ENCODE measurements around the gene MIAT.

The MIAT gene

DNA sequence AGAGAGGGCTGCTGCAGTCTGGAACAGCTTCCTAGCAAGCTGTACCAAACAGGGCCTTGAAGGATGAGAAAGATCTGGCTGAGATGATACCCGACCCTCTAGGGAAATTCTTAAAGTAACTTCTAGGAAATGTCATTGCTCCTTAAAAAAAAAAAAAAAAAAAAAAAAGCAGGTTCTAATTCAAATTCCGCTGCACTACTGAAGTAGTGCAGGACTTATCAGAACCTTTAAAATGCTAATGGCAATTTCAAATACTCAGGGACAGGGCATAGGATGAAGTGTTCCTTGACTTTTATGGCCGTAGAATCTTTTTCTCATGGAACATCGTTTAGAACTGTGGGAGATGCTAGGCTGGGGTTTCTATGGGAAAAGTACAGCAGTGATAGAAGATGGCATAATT, 13.1 kb downstream of the MIAT start:
- no peak for DNase-seq

DNA sequence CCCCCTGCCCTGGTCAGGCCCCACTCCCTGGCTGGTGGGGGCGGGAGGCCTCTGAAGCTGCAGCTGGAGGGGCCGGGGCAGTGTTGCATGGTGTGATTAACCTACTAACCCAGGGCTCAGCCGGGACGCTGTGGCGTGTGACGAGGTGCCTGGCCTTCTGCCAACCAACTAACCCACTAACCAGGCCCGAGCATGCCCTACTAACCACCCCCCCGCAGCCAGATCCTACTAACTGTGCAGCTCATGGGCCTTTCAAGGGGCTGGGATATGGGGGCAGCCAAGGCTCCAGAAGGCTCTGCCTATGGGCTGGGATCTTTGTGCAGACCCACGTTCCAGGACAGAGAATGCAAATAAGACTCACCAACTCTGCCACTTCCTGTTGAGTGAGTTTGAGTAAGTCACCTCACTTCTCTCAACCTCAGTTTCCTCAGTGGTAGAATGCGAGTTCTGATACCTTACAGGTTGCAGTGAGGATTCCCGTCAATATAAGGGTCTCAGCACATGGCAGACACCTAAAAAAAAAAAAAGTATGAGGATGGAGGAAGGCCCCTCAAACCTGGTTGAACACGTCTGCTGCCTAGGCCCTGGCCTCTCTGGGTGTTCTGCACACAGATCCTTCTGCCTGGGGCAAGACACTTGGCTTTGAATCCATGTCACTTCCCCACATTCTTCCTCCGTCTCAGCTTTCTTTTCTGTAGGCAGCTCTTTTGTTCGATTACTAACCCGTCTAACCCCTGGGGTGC, 14.1 kb downstream of the MIAT start:
- no peak for DNase-seq

DNA sequence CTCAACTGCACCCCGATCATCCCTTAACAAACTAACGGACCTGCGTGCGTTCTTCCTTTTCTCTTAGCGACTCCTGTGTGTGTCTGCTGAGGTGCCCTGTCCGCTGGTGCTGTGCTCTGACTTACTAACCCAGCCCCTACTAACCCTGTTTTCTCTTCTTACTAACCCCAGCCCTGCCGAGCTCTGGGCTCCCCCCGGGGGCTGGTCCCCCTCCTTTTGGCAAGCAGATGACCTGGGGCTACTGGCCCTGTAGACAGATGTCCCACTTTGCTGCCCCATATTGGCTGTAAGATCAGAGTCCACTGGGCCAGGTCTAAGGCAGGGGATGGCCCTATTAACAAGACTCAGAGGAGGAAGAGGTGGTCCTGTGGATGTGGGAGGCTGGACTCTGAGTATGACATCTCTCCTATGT, 14.7 kb downstream of the MIAT start:
- DNase-seq: no peak

DNA sequence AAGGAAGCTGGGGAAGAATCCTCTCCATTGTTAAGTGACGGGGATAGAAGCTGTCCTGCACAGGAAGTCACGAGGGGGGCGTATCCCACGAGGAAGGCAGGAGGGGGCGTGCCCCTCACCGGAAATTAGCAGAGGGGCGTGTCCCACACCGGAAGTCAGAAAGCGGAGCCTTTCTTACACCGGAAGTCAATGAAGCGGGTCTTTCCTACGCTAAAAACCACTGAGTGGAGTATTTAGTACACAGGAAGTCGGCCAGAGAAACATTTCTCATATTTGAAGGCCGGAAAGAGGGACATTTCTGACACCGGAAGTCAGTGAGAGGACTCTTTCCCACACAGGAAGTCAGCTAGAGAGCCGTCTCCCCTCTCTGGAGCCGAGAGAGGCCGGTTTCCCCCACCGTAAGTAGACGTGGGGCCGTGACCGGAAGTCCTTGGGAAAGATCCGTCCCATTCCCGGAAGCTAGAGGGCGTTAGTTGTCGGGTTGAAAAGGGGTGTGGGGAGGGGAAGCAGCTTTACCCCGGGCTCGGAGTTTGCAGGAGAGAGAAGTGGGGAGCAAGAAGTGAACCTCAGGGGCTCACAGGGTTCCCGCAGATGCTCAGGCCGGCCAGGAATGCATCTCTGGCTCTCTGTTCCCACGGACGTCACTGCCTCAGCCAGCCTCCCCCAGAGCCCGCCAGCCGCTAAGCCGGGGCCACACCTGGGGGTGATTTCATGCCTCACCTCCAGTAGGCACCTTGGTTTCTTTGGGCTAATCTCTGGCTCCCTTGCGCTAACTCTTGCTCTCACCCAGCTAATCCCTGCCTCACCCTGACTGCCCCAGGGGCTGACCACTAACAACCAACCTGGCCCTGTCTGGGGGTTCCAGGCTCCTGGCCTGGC, 15.4 kb downstream of the MIAT start:
- DNase-seq: peak; percentile 98 to 99

DNA sequence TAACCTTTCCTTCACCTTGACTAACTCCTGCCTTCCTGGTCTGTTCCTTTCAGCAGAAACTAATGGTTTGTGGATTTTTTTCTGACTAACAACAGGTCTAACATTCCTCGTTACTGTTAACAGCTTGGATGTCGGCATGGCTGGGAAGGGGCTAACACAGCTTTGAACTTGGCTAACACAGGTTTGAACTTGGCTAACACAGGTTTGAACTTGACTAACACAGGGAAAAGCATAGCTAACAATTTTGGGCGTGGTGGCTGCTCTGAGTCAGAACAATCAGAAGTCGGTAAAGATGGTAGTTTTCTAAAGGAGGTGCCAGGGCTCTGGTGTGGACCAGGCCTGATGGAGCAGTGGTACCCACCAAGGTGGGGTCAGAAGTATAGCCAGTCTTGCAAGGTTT, 16.1 kb downstream of the MIAT start:
- no peak for DNase-seq

DNA sequence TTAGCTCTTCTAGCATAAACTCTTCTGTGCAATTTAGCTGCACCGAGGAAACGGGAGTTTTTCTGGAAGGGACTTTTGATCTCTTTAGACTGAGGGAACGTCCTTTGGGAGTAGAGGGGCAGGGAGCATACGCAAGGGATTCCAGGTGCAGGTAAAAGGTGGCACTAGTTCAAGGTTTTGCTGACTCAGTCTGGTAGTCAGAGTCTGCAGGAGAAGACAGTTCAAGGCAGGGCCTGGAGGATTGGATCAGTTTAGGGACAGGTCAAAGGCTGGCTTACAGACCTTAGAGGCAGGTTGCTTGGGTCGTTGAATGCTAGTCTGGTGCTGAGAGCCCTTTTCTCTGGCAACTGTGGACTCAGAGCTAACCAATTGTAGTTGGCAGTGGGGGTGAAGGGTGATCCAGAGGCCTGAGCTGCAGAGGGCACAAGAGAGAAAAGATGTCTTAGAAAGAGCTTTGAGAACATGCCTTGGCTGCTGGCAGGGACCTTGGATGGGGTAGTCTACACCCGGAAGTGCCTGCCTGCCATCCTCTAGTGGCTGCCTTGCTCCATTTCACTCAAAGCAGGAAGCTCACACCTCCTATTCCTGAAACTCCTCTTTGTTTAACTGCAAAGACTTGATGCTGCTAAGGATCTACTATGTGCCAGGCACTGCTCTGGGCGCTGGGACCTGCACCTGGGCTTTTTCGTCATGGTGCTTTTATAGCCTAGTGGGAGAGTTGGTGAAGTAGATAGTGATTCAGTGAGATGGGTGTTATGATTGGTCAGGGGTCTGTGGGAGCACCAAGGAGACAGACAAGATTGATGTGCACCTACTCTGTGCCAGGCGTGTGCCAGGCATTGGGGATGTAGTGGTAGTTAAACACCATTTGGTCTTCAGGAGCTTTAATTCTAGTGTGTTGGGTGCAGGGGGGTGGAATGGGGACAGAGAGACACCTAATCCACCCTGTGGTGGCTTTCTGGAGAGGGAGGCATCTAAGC, 17.1 kb downstream of the MIAT start:
- peak in 1 of 2 experiments; percentile 40 for DNase-seq

DNA sequence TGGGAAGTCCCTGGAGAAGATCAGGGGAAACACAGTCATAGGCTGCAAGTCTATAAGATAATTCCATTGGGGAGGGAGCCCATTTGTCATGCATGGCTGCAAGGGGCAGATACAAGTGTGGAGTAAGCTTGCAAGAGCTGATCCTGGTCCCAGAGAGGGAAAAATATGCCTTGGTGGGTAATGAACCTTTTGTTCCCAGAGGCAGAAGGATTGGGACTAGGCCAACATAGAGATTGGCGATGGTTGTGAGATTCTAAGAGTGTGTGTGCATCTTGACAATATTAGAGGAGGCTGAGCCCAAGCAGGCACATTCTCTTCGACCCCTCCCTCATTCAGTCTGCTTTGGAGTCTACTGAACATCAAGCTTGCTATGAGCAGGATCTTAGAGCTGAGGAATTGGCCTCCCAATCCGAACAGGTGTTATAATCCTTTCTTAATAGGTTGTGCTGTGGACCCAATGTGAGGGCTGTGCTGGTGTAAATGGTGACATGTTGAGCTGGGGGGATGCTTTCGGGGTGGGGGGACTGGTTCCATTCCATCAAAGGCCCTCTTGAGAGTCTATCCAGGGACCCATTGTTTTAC, 18.4 kb downstream of the MIAT start:
- DNase-seq: no peak

DNA sequence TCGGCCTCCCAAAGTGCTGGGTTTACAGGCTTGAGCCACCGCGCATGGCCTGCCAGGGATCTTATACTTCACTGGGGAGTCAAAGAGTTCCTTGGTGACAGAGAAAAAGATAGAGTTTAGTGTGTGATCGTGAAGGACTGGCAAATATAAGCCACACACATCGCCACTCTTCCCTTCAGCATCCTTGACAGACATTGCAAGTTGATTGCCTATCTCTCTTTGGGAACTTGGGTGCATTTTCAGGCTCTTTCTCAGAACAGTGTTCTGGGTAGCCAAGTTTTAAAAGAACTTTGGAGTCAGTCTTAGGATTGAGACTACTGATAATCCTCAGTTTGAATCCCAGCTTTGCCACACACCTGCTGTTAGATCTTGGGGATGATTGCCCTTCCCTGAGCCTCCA, 19.8 kb downstream of the MIAT start:
- DNase-seq: no peak

DNA sequence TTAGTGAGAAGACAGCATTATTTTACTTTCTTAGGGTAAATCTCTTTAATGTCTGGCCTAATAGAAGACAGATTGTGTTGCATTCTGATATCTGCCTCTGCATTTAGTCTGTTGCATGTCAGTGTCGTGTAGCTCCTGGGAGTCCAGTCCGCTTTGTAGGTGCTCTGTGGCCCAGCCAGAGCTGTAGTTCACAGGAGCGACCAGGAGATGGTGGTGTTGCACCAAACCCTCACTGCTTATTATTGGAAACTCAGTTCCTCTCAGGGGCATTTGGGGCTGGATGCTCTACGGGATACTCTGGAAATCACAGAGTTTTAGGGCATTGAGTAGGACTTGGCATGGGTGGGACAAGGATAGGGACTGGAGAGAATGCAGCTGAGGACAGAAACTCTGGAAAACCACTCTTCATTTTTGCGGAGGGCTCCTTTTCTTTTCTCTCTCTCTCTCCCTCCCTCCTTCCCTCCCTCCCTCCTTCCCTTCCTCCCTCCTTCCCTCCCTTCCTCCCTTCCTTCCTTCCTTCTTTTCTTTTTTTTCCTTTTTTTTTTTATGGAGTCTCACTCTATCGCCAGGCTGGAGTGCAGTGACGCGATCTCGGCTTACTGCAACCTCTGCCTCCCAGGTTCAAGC, 21.7 kb downstream of the MIAT start:
- peak; percentile 76 to 84 for DNase-seq

DNA sequence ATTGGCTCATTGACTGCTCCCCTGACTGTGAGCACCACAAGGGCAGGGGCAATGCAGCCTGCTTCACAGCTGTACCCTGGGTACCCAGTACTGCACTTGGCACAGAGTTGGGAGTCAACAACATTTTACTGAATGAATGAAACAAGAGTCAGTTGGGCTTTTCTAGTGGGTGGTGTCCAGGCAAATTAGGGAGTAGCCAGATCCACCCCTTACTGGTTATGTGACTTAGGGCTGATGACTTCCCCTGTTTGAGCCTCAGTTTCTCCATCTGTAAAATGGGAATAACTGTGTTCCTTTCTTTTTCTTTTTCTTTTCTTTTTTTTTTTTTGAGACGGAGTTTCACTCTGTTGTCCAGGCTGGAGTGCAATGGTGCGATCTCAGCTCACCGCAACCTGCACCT, 23.1 kb downstream of the MIAT start:
- no peak for DNase-seq

DNA sequence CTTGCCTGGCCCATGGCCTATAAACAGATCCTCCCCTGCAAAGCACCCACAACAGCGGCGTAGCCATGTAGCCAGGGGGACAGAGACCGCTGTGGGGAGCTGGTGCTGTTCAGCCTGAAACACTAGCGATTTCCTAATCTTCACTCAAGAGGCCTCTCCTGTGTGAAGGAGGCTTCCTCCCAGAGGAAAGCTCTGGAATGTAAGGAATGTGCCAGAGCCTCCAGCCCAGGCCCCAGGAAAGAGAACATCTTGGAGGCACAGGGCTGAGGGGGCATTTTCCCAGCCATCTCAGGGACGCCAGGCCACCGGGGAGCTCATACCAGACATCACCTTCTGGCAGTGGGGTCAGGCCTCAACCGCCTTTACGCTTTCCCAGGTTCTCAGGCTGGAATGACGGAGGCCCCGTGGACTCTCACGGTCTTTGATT, 24.0 kb downstream of the MIAT start:
- no peak for DNase-seq

DNA sequence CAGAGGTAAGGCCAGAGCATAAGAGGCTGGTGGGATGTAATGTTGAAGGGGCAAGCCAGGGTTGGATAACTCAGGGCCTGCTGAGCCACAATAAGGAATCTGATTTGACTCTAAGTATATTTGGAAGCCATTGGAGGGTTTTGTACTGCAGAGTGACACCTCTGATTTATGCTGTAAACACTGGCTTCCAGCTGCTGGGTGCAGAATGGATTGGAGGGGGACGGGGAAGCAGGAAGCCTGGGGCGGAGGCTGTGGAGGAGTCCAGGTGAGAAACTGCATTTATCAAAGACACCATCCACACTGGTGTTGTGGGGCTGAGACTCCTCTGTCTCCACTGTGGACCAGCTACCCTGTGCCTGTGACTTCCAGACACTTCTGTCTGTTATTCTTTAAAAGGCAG, 26.8 kb downstream of the MIAT start:
- no peak for DNase-seq

DNA sequence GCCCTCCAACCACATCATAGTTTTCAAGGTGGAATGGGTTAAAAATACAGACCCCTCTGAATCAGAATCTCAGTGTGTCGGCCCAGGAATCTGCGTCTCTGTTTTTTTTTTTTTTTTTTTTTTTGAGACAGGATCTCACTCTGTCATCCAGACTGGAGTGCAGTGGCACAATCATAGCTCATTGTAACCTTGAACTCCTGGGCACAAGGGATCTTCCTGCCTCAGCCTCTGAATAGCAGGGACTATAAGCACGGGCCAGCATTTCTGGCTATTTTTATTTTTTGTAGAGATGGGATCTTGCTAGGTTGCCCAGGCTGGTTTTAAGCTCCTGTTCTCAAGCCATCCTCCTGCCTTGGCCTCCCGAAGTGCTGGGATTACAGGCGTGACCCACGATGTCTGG, 28.2 kb downstream of the MIAT start:
- DNase-seq: no peak

DNA sequence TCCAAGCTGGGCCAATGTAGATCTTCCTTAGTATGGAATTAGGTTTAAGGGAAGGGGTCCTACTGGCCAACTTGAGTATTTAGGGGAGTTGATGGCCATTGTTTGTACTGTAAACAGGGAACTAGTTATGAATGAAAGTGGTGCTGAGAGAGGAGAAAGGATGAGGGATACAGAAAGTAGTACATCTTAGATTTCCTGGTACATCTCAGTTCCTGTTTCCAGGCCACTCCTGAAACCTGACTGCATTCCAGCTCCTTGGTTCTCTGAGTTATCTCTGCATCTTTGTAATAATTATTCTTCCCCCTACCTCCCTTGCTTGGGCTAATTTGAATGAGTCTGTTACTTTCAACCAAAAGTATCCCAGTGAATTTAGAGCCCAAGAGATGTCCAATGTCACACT, 30.1 kb downstream of the MIAT start:
- no peak for DNase-seq

DNA sequence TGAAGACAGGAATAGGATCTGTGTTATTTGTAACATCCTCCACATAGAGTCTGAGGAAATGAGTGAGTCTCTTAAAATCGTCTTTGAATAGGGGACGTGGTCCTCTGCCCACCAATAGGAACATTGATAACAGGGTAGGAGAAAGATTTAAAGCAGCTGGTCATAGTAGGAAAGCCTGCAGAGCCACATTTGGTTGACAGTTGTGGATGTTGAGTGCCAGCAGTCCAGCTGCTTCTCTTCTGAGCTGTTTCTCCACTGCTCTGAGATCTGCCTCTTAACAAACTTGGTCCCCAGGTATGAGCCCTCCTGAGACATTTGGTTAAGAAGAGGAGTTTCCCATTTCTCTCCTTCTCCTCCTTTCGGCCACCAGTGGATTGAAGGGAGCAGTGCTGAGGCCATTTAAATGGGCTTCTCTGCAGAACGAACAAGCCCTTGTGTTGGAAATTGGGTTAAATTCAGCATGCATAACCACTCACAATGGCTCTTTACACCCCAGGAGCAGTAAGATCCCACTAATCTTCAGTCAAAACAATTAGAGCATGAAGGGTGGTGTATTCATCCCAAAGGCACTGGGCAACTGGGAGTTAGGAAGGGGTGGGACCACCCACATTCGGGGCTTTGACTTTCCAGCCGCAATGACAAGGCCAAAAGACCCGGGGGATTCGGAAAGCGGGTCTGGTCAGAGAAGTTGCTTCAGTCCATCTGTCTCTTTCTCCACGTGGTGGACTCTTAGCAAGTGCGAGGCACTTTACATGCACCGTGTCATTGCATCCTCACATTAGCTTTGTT, 32.3 kb downstream of the MIAT start:
- no peak for DNase-seq

DNA sequence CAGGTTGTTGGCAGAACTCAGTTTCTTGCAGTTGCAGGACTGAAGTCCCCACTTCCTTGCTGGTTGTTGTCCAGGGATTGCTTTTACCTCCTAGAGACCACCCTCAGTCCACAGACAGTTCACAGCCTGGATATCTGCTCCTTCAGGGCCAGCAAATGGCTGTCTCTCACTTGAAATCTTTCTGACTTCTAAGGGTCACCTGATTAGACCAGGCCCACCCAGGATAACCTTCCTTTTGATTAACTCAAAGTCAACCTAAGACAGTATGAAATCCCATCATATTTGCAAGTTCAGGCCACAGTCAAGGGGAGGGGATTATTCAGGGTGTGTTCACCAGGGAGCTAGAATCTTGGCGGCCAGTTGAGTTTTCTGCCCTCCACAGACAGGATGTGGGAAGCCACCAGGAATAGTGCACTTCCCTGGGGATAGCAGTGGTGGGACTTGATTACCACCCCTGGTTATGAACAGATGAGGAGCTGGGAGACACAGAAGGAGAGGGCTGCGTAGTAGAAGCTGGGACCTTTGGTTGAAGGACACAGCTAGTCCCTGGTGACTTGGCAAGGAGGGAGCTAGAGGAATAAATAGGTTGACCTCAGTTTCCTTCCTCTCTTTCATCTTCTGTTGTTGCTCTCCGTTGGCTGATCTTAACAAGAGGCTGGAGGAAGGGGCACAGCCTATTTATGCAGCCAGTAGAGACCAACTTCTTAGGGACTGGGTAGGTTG, 33.4 kb downstream of the MIAT start:
- DNase-seq: no peak

DNA sequence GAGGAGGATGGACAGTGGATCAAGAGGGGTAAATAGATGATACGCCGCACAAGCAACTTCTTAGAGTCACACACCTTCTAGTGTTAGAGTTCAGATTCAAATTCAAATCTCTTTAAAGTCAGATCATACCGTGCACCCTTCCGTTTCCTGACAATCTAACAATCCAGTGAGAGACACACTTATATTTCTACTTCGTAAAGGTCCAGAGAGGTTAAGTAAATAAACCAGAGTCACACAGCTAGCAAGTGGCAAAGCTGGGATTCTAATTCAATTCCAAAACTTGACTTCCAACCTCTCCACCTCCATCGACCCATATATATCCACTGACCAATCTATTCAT, 34.0 kb downstream of the MIAT start:
- no peak for DNase-seq

DNA sequence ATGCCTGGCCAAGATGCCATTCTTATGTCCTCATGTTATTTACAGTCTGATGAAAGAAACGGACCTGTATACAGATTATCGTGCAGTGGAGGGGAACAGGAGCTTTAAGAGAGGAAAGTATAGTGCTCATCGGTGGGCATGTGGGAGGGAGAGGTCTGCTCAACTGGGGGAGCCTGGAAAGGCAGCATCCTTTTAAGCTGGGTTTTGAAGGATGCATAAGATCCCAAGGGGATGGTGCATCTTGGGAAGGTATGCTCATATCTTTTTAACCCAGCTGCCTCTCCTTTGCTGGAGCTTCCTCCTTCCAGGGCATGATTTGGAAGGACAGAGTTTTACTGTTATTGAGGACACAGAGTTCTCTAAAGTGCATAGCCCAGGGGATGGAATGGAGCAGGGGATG, 34.8 kb downstream of the MIAT start:
- DNase-seq: no peak

DNA sequence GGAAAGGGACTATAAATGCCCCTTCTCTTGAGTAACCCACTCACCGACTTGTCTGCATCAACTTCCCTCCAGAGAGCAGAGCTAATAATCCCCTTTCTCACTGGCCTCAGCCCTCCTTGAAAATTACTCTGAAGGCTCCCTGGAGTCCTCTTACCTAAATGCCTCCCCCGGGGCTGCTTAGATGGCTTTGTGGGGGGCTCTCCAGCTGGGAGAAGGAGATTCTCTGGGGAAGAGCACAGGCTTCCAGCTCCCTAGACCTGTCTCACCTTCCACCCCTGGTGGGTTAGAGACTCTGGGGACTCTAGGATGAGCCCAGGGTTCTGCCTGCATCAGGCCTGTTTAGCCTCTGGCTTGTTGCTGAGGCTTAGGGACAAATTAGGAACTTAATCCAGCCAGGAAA, 39.8 kb downstream of the MIAT start:
- no peak for DNase-seq

DNA sequence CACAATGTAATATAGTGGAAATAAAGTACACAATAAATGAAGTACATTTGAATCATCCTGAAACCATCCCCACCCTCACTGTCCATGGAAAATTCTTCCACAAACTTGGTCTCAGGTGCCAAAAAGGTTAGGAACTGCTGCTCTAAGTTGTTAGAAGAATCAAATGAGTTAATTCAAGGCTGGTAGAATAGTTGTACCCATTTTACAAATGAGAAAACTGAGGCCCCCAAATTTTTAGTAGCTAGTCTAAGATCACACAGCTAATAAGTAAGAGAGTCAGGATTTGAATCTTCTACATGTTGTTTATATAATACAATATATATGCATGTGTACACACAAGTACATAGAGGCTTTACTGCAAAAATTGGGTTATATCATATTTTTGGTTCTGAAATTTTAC, 43.1 kb downstream of the MIAT start:
- DNase-seq: no peak

DNA sequence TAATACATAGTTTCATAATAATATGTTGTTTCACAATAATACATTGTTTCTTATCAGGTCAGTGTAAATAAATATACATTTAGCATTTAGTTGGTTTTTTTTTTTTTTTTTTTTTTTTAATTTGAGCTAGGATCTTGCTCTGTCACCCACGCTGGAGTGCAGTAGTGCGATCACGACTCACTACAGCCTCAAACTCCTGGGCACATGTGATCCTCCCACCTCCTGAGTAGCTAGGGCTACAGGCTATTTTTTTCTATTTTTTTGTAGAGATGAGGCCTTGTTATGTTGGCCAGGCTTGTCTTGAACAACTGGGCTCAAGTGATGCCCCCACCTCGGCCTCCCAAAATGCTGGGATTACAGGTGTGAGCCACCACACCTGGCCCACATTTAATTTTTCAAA, 43.5 kb downstream of the MIAT start:
- no peak for DNase-seq

All from Kasumi-1 (cell line).